Measurements from ENCODE around the gene TNFRSF8.

TNFRSF8 gene

GRCh38 chr1:12177156-12177998, 114.3 kb downstream of the TNFRSF8 start:
- no peak for DNase-seq

GRCh38 chr1:12177999-12178441, 114.9 kb downstream of the TNFRSF8 start:
- peak; percentile 88 to 93 (median 92) for DNase-seq

GRCh38 chr1:12178511-12178910, 115.4 kb downstream of the TNFRSF8 start:
- no peak for DNase-seq

- peak; percentile 38 to 46 (median 41) for DNase-seq
Observed at GRCh38 chr1:12179111-12179519, 116.0 kb downstream of the TNFRSF8 start.

- no peak for DNase-seq
Observed at GRCh38 chr1:12179676-12180075, 116.6 kb downstream of the TNFRSF8 start.

GRCh38 chr1:12180315-12180714, 117.2 kb downstream of the TNFRSF8 start:
- DNase-seq = no peak

- no peak for DNase-seq
Observed at GRCh38 chr1:12180903-12181302, 117.8 kb downstream of the TNFRSF8 start.

- no peak for DNase-seq
Observed at GRCh38 chr1:12181568-12181967, 118.5 kb downstream of the TNFRSF8 start.

GRCh38 chr1:12182410-12182984, 119.4 kb downstream of the TNFRSF8 start:
- no peak for DNase-seq

- DNase-seq = no peak
Observed at GRCh38 chr1:12183095-12183794, 120.1 kb downstream of the TNFRSF8 start.

- no peak for DNase-seq
Observed at GRCh38 chr1:12184008-12184681, 121.0 kb downstream of the TNFRSF8 start.

- no peak for DNase-seq
Observed at GRCh38 chr1:12185036-12185917, 122.2 kb downstream of the TNFRSF8 start.

- DNase-seq = no peak
Observed at GRCh38 chr1:12185918-12186678, 123.0 kb downstream of the TNFRSF8 start.

- no peak for DNase-seq
Observed at GRCh38 chr1:12186679-12186985, 123.5 kb downstream of the TNFRSF8 start.

- DNase-seq = no peak
Observed at GRCh38 chr1:12188115-12188514, 125.0 kb downstream of the TNFRSF8 start.

- no peak for DNase-seq
Observed at GRCh38 chr1:12188657-12189327, 125.7 kb downstream of the TNFRSF8 start.

- no peak for DNase-seq
Observed at GRCh38 chr1:12189328-12189682, 126.2 kb downstream of the TNFRSF8 start.

GRCh38 chr1:12191242-12192032, 128.3 kb downstream of the TNFRSF8 start:
- no peak for DNase-seq

Measured in activated CD4-positive, CD25-positive, alpha-beta regulatory T cell (primary cell).